Hematopoietic multipotent progenitor cell (in vitro differentiated cells): ENCODE data around the gene SPPL2C. TPM values are rescaled to one million over a fixed set of nuclear protein-coding genes. Genes with fewer than 3 reads are reported as not detected.
A peak's percentile ranks its signal among the peaks of the same experiment; 100 is the strongest.

Experiments
- DNase-seq, 3 donors: peaks; one replicate each; pipeline ENCODE4 v3.0.0-alpha.2; 2011 to 2015; ENCODE audit warnings: low read depth in 2 of 3, low spot score in 2 of 3
- total RNA-seq: library from RNA; depleted of rRNA; stranded (reverse); fragments of >200 nt; gene quantifications from one replicate; pipeline ENCODE4 v1.2.3, GENCODE V29; 2012

The SPPL2C gene
- total RNA-seq, 1 donor = not detected

DNA sequence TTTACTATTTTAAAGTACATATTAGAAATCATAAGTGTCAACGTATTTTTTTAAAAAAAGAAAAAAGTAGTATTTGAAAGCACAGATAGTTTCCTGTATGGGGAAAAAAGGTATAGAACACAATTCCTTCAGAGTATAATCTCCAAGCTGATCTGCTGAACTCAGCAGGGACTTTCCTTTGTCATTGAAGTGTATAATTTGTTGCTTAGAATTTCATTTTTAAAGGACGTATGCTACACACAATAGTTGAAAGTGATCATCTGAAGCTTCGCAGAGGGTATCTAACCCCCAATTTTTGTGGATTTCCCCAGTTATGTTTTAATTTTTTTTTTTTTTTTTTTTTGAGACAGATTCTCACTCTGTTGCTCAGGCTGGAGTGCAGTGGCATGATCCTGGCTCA is 29.5 kb downstream of the SPPL2C start:
- DNase-seq = no peak

GRCh38 chr17:45876539-45876938 is 31.9 kb downstream of the SPPL2C start:
- no peak for DNase-seq

DNA sequence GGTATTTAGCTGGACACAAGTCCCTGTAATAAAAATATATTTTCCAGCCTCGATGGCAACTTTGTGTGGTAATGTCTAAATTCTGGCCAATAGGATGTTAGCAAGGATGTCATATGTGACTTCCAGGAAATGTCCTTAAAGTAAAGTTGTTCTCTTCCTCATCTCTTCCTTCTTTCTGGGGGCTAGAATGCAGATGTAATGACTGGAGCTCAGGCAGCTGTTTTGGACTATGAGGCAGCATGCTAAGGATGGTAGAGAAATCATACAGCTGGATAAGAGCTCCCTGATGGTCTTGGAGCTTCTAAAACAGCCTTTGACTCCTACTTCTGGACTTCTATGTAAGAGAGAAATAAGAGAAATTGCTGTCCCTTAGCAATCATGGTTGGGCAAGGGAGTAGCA is 32.8 kb downstream of the SPPL2C start:
- DNase-seq = no peak

DNA sequence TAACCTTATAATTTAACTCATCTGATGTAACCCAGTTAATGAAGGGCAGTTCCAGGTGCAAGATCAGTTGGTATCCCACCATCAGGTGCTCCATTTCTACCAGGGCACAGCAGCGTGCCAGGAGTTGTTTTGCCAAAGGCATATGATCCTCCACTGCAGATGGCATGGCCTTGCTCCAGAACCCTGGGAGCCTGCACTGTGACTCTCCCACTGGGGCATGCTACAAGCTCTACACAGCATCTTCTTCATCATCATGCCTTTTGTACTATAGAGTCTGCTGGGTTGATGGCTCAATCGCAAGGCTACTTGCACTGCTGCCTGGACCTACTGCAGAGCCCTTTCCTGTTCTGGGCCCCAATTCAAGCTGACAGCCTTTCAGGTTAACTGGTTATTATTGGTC is 38.4 kb downstream of the SPPL2C start:
- no peak for DNase-seq

GRCh38 chr17:45886852-45887251 is 42.2 kb downstream of the SPPL2C start:
- no peak for DNase-seq

DNA sequence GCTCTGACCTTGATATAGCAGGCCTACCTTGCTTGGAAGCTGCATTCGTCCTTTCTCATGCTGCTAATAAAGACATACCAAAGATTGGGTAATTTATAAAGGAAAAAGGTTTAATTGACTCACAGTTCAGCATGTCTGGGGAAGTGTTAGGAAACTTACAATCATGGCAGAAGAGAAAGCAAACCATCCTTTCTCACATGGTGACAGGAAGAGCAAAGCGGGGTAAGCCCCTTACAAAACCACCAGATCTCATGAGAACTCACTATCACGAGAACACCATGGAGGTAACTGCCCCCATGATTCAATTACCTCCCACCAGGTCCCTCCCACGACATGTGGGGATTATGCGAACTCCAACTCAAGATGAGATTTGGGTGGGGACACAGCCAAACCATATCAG is 43.7 kb downstream of the SPPL2C start:
- DNase-seq = no peak

DNA sequence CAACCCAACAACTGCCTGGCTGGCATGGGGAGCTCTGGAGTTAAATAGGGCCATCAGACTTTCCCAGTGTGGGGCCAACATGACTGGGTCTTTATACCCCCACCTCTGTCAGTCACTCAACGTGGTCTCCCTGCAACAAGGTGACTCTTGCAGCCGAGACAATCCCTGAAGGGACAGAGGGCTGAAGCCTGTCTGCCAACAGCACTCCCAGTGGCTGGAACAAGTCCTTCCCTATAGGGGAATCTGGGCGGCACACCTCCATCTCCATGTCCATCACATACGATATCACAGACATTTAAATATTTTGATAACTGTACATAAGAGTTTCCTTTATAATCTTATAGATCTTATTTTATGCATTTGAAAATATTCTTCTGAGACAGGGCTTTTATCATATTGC is 44.9 kb downstream of the SPPL2C start:
- no peak for DNase-seq

DNA sequence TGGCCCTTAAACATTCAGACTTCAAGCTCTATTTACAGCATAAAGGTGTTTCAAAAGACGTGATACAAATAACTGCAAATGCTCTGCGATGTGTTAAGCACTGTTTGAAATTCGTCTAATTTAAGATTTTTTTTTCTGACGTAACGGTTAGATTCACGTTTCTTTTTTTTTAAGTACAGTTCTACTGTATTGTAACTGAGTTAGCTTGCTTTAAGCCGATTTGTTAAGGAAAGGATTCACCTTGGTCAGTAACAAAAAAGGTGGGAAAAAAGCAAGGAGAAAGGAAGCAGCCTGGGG is 49.0 kb downstream of the SPPL2C start:
- DNase-seq = no peak

DNA sequence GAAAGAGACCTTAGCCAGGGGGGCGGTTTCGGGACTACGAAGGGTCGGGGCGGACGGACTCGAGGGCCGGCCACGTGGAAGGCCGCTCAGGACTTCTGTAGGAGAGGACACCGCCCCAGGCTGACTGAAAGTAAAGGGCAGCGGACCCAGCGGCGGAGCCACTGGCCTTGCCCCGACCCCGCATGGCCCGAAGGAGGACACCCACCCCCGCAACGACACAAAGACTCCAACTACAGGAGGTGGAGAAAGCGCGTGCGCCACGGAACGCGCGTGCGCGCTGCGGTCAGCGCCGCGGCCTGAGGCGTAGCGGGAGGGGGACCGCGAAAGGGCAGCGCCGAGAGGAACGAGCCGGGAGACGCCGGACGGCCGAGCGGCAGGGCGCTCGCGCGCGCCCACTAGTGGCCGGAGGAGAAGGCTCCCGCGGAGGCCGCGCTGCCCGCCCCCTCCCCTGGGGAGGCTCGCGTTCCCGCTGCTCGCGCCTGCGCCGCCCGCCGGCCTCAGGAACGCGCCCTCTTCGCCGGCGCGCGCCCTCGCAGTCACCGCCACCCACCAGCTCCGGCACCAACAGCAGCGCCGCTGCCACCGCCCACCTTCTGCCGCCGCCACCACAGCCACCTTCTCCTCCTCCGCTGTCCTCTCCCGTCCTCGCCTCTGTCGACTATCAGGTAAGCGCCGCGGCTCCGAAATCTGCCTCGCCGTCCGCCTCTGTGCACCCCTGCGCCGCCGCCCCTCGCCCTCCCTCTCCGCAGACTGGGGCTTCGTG is 49.5 kb downstream of the SPPL2C start, which contains the start of gene MAPT:
Gene MAPT (plus strand): TSS at position 533 of the 763 bp plus-strand sequence. CDS start 67,784 bp downstream, outside the sequence.
- peak; percentile 77 to 88 (median 84) for DNase-seq

GRCh38 chr17:45895304-45895968 is 50.8 kb downstream of the SPPL2C start:
- peak in 2 of 3 donors; percentile 40 to 48 for DNase-seq

DNA sequence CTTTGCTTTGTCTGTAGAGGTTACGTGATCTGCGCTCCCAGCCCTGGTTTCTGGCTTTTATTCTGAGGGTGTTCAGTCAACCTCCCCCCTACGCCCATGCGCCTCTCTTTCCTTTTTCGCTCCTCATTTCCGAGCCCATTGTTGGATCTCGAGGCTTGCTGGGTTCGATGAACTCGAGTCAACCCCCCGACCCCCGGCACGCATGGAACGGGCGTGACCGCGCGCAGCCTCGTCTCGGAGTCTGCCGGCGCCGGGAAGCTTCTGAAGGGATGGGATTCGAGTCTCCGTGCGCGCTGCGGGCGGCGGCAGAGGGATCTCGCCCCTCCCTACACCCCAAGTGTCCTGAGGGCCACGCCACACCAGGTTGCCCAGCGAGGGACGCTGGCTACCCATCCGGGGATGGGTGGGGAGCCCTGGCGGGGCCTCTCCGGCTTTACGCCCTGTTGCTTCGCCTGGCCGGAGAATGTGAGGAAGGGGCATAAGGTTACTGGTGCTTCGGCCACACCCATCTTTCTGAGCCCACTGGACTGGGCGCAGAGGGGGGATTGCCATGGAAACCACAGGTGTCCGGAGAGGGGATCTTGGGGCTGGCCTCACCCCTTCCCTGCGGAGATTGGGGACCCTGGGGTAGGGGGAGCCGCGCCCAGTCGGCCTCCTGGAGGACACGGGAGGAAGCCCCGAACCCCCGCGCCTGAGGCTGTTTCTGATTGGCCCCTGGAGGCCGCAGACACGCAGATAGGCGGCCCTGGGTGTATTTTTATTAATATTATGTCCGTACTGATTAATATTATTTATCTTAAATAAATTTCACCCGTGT is 51.5 kb downstream of the SPPL2C start:
- DNase-seq = no peak

Other genes starting within 250 kb of the SPPL2C start
- under 0.01 TPM for gene CRHR1, start 60.6 kb upstream of the SPPL2C start, total RNA-seq
- under 0.01 TPM for gene MAPT, start 49.7 kb downstream of the SPPL2C start, total RNA-seq
- not detected for gene STH, start 154.4 kb downstream of the SPPL2C start, total RNA-seq